Type B pancreatic cell (in vitro differentiated cells): ENCODE data around the gene ASCC3. TPM values are rescaled to one million over a fixed set of nuclear protein-coding genes. Genes with fewer than 3 reads are reported as not detected.

Experiments used
- DNase-seq: peaks from one replicate; pipeline ENCODE4 v3.0.0; 2021; ENCODE audit warnings: mixed read lengths; ENCODE audit not compliant: unreplicated experiment; ENCODE audit errors: extremely low spot score
- H3K27ac Mint-ChIP-seq: 2 replicates; pipeline ENCODE4 v1.8.0; 2021; ENCODE audit warnings: mild to moderate bottlenecking, mixed read lengths
- H3K27me3 Mint-ChIP-seq: 2 replicates; pipeline ENCODE4 v1.8.0; 2021; ENCODE audit warnings: mixed read lengths
- H3K36me3 Mint-ChIP-seq: 2 replicates; pipeline ENCODE4 v1.8.0; 2021; ENCODE audit warnings: mixed read lengths
- H3K4me1 Mint-ChIP-seq: one replicate; pipeline ENCODE4 v1.8.0; 2021; ENCODE audit warnings: mixed read lengths; ENCODE audit not compliant: unreplicated experiment
- H3K4me3 Mint-ChIP-seq: 2 replicates; pipeline ENCODE4 v1.8.0; 2021; ENCODE audit warnings: mild to moderate bottlenecking, mixed read lengths
- H3K9me3 Mint-ChIP-seq: 2 replicates; pipeline ENCODE4 v1.8.0; 2021; ENCODE audit warnings: mixed read lengths
- total RNA-seq: library from RNA; stranded (reverse); gene quantifications from 2 replicates; pipeline ENCODE4 v1.2.1, GENCODE V29; 2021; ENCODE audit warnings: low replicate concordance
- TF ChIP-seq, protein P1 (sequence below): fragments of 200-600 bp; sonication (generic); conservative IDR thresholded peaks from 2 replicates; pipeline ENCODE4 v1.5.0; 2021; ENCODE audit warnings: antibody characterized with exemption, mild to moderate bottlenecking

ASCC3 gene
- total RNA-seq, 1 donor from 2014 or later = 51.2 TPM

DNA sequence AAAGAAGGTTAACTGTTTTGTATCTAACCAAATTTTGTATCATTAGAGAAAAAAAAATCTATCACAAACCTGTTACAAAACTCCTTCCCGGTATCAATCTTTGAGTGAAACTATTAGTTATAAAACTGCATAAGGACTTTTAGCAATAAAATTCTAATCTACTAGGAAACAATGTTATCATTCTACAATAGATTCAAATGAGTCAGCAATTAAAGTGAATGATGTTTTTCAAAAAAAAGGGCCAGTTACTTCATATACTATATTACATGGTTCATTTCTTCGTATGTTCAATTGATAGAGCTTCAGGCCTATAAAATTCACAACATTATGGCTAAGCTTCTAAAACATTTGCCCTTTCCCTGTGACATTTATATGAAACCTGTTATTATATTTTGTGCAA is 15.6 kb downstream of the ASCC3 start:
- Mint-ChIP-seq H3K4me3 (no peak overlapping the region), H3K27me3 (no peaks in the 10 kb centered on the region), H3K4me1 (no peaks in the 10 kb centered on the region), H3K27ac (no peak overlapping the region), H3K36me3 (peaks cover 24% of the 10 kb centered on the region), H3K9me3 (no peaks in the 10 kb centered on the region)
- TF ChIP-seq, protein P1, sequence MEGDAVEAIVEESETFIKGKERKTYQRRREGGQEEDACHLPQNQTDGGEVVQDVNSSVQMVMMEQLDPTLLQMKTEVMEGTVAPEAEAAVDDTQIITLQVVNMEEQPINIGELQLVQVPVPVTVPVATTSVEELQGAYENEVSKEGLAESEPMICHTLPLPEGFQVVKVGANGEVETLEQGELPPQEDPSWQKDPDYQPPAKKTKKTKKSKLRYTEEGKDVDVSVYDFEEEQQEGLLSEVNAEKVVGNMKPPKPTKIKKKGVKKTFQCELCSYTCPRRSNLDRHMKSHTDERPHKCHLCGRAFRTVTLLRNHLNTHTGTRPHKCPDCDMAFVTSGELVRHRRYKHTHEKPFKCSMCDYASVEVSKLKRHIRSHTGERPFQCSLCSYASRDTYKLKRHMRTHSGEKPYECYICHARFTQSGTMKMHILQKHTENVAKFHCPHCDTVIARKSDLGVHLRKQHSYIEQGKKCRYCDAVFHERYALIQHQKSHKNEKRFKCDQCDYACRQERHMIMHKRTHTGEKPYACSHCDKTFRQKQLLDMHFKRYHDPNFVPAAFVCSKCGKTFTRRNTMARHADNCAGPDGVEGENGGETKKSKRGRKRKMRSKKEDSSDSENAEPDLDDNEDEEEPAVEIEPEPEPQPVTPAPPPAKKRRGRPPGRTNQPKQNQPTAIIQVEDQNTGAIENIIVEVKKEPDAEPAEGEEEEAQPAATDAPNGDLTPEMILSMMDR = no peak
- no peak for DNase-seq

DNA sequence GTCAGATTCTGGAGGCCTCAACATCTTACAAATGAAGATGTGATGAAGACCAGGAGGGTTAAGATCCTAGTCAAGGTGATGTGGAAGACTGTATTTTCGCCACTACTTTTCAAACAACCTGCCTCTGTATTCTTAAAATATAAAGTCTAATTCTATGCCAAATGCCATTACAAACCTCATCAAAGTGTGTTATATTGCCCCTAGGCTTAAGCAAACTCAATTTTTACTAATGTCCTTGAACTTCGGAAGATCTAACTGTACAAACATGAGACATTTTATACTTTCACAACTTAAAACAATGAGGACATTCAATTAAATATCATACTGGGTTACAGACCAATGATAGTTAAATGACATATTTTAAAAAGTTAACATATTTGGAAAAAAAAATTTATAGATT is 19.1 kb downstream of the ASCC3 start:
- Mint-ChIP-seq H3K4me3 (no peak overlapping the region), H3K36me3 (peaks cover 30% of the 10 kb centered on the region), H3K27me3 (no peaks in the 10 kb centered on the region), H3K4me1 (no peaks in the 10 kb centered on the region), H3K9me3 (peaks cover 4% of the 10 kb centered on the region), H3K27ac (no peak overlapping the region)
- TF ChIP-seq, protein P1 = no peak
- DNase-seq = no peak

DNA sequence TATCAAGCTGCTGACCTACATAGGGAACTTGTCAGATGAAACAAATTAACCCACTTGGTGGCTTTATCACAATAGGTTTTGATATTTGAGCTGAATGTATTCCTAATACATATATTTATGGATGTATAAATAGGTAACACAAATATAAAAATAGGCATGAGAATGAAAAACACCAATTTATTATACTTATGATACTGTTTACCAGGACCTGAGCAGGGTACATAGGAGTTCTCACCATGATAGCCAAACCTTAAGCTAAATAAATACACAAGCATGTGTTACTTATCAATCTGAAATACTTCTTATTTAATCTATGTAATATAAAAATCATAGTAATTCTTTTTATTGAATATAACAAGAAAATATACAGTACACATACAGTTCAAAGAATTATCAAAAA is 25.0 kb downstream of the ASCC3 start:
- Mint-ChIP-seq H3K4me3 (no peak overlapping the region), H3K9me3 (peaks cover 4% of the 10 kb centered on the region), H3K4me1 (no peaks in the 10 kb centered on the region), H3K27ac (no peak overlapping the region), H3K36me3 (peaks cover 28% of the 10 kb centered on the region), H3K27me3 (no peaks in the 10 kb centered on the region)
- DNase-seq = no peak
- TF ChIP-seq, protein P1 = no peak

DNA sequence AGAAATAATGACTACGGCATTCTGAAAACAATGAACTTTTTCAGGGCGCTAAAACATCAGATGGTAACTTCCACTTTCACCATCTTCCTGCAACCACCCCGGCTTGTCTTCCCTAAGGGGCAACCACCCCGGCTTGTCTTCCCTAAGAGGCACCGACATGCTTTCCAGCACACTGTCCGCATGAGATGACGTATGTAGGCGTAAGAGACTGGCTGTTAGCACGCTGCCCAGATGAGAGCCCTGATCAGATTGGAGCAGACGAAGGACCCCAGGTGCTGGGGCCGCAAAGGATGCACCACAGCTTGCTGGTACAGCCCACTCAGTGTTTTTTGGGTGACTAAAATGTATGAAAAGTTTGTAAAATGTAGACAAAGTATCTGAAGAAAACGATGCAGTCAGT is 29.3 kb downstream of the ASCC3 start:
- Mint-ChIP-seq H3K36me3 (peaks cover 18% of the 10 kb centered on the region), H3K4me1 (no peaks in the 10 kb centered on the region), H3K4me3 (no peak overlapping the region), H3K27me3 (no peaks in the 10 kb centered on the region), H3K9me3 (no peaks in the 10 kb centered on the region), H3K27ac (no peak overlapping the region)
- TF ChIP-seq, protein P1 = no peak
- no peak for DNase-seq

DNA sequence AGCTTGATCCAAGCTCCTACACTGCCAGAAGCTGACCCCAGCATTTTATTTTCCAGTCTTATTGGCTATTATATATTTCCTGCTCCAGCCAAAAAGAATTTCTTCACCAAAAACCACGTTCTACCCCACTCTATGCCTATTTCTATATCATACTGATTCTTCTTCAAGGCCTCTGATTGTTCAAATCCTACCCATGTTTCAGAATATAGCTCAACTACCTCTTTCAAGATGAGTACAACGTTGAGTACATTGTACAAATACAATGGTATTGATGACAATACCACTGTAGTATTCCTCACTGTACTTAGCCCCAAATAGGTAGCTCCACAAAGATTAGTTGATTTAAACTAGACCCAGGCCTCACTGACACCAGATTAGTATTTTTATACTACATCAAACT is 31.0 kb downstream of the ASCC3 start:
- TF ChIP-seq, protein P1 = no peak
- H3K4me1 Mint-ChIP-seq = no peaks in the 10 kb centered on the region
- H3K9me3 Mint-ChIP-seq = no peaks in the 10 kb centered on the region
- peaks cover 15% of the 10 kb centered on the region for H3K36me3 Mint-ChIP-seq
- no peak overlapping the region for H3K27ac Mint-ChIP-seq
- no peak overlapping the region for H3K4me3 Mint-ChIP-seq
- DNase-seq = no peak
- no peaks in the 10 kb centered on the region for H3K27me3 Mint-ChIP-seq

DNA sequence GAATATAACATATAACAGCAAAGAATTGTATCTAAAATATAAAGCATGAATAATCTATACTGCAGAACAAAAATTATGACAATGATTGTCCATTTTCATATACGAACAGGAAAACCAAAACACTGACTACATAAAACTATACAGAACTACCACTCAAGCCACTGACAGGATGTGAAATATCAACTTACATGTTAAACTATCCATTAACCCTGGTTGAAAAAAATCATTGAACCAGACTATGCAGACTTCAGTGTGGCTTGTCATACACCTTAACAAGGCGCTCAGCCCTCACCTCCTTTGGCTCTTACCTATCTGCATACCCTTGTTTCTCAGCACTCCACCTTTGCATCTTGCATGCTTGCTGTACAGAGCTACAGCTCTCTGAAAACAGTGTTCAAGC is 34.9 kb downstream of the ASCC3 start:
- H3K4me3 Mint-ChIP-seq = no peak overlapping the region
- no peak overlapping the region for H3K27ac Mint-ChIP-seq
- H3K36me3 Mint-ChIP-seq = peaks cover 10% of the 10 kb centered on the region
- H3K4me1 Mint-ChIP-seq = no peaks in the 10 kb centered on the region
- TF ChIP-seq, protein P1 = no peak
- no peaks in the 10 kb centered on the region for H3K9me3 Mint-ChIP-seq
- DNase-seq = no peak
- no peaks in the 10 kb centered on the region for H3K27me3 Mint-ChIP-seq
